ENCODE data around the gene EXOC3L1.

EXOC3L1 gene, protein sequence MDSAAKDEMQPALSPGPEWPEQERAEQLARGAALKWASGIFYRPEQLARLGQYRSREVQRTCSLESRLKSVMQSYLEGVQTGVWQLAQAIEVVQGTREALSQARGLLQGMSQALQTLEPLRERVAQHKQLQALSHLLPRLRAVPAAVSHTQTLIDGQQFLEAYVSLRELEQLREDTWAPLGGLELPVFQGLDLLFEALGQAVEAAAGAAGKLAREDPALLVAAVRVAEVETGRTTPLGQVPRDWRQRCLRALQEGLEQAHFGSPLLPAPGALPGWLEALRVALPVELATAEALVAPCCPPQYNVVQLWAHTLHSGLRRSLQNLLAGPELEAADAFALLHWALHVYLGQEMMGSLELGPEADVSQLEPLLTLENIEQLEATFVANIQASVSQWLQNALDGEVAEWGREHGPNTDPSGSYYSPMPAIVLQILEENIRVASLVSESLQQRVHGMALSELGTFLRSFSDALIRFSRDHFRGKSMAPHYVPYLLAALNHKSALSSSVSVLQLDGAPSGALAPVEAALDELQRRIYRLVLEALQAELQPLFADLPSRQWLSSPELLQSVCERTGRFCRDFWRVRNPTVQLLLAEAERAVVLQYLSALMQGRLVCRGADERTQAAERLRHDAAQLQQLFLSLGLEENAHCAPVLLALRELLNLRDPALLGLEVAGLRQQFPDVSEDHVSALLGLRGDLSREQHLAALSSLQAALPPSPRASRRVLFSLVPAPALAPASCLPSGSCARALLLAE

DNA sequence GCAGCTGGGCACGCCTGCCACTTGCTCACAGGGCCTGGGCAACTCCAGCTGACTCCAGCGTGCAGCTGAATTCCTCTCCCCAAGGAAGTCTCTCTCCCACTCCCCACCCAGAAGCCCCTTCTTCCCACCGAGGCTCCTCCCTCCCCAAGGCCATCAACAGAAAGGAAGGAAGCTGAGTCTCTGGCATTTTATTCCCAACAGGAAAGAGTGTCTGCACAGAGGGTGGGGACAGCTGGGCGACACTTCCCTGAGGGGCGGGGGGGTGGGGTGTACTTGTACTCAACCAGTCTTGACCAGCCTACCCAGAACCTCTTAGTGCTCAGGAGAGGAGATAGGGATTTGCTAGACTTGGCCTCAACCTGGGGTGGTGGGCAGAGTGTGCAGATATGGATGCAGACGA is at the start of gene EXOC3L1:
TSS of gene EXOC3L1 (minus strand) at position 96 of the 400 bp plus-strand sequence. CDS start 460 bp downstream, outside the sequence.
- DNase-seq, result no peak

DNA sequence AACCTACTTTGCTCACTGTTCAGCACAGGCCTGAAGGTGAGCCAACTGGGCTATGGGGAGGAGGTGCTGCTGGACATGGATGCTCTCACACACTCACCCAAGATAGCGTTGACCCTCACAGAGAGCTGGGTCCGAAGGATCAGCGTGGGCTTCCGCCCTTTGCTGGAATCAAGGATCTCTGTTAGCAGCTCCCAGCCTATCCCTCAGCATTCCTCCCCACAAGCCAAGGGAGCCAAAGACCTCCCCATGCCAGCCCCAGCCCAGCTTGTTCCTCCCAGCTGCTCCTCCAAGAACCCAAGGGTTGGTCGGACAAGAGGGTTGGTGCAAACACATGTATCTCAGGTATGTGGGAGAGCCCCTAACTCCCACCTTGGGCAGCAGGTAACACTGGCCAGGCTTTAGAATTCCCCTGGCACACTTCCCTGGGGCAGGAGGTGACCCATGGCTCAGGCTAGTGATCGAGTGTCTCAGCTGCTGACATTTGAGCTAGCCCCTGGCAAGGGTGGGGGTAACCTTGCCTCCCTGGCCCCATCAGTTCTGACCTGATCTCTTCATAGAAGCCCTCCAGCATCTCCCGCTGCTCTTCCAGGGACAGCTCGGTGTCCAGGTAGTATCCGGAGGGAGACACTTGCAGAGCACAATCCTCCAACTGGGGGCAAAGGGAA is 49.0 kb upstream of the EXOC3L1 start:
- DNase-seq, result no peak

DNA sequence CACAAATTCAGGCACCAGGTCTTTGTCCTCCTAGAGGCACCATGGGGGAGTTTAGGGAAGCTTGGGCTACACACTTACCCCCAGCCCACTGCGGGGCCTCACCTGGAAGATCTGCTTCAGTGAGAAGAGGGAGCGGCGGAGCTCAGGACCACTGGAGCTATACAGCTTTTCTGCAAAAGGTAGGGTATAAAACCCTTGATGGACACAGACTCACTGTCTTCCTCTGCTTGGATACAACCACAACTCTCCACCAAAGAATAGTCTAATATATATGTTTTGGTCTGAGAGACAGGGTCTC is 48.3 kb upstream of the EXOC3L1 start:
- DNase-seq, result no peak

DNA sequence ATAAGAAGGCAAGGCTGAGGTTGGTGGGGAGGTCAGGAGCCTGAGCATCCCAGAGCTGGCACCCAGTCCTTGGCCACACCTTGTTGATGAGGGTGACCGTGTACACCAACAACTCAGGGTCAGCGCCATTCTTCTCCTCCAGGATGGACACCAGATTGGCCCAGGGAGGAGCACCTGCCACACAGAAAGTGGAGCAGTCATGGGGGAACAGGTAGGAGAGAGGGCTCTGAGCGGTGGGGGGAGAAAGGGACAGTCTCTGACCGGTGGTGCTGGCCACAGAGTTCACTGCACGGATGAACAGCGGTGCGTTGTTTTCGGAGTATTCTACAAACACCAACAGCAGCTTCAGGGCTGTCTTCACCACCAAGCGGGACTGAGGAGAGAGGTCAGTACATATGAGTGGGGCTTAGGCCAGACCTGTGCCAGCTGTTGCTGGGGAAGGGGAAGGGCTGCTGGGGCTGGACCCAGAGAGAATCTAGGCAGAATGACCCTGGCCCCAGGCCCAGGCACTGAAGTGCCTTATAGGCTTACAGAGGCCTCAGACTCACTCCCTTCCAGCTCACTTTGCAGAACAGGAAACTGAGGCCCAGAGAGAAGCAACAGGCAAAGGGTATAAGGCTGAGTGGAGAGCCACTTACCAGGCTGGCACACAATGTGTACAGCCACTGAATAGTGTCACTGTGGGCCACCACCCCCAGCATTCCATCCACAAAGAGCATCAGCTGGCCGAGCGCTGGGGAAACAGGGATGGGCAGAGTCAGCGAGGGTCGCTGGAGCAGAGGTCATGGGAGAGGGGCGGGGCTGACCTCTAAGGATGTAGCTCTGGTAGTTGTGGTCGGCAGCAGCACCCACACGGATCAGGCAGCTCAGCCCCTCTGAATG is 47.7 kb upstream of the EXOC3L1 start:
- DNase-seq, result no peak

DNA sequence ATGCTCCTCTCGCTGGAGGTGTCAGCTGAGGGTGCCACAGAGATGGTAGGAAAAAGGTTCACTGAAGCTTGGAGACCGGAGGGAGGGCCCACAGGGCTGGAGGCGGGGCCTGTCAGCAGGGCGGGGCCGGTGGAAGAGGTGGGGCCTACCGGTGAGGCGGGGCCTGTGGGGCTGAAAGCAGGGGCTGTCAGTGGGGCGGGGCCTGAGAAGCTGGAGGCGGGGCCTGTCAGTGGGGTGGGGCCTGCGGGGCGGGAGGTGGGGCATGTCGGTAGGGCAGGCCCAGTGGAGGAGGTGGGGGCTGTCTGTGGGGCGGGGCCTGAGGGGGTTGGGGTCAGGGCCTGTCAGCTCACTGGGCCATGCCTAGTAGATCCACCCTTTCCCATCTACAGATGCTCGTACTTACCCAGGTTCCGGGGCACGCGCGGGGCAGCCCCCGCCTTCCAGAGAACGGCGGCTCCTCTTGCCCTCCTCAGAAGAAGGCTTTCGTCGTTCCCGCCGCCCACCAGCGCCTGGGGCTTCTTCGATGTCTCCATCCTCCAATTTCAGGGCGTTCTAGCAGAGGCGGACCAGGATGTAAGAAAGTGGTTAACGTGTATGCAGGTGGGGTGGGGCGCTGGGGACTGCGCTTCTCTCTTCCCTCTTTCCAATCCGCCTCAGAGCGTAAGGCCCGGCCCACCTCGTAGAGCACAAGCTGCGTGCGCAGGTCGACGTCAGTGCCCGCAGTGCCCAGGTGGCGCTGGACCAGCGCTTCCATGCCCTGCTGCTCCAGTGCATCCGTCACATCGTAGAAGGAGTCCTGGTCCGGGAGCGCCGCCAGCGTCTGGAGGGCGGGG is 46.8 kb upstream of the EXOC3L1 start:
- DNase-seq, result no peak

GRCh38 chr16:67235816-67236562 is 46.1 kb upstream of the EXOC3L1 start:
- DNase-seq, result no peak

DNA sequence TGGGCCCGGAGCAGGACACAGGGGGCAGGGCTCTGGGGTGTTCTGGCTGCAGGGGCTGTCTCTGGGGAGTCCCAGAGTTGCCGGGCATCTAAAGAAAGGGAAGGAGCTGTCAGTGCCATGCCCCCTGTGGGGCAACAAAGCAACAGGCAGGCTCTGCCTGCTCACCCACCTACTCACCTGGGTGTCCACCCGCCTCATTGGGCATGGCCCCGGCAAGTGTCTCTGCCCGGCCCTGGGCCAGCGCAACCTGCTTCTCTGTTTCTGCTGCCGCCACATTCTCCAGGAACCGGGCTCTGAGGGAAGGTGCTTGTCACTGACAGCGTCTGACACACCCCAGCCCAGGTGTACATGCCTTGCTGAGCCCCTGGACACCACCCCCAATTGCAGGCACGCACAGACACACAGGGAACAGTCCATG is 44.3 kb upstream of the EXOC3L1 start:
- no peak for DNase-seq

DNA sequence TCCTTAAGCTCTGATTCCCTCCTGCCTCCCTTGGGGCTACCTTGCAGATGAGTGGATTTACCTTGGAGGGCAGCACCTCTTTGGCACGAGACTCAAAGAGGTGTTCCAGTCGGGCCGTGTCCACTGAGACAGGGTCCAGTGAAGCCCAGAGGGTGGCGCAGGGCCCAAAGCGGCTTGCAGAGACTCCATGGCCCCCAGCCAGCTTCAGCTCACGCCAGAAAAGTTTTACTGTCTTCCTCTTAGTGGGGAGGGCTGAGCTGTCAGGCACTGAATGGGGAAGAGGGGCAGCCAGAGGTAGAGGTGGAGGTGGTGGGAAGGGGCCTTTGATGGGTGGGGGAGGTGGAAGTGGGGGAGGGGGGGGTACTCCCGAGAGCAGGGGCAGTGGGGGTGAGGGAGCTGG is 43.7 kb upstream of the EXOC3L1 start:
- no peak for DNase-seq

DNA sequence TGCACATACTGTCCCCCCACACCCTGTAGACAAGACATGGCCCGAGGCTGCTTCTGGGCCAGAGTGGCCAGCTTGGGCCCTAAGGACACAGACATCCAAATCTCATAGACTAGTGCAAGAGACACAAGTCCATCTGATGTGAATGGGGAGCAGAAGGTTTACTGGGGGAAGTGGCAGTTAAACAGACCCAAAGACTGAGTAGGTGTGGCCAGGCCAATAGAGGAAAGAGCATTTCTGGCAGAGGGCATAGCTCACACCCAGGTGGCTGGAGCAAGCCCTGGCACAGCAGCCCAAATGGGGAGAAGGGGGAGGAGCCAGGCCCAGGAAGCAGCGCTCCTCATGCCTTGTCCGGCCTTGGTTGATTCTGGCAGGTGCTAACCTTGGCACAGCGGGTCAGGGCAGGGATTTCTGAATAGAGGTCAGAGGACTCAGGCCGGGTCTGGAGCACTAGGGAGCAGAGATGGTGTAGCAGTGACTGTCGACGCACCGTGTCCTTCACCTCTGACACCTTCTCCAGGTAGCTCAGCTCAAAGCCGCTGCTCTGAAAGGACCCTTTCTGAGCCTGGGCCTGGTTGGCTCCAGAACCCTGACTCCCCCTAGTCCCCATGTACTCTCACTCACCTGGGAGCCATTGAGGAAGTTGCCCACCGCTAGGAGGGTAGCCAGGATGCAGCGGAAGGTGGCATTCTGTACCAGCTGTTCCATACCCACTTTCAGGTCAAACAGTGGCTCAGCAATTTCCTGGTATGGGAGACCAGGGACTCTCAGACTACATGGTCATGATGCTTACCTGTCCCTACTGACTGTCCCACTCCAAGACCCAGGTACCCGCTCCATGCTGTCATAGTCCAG is 41.1 kb upstream of the EXOC3L1 start:
- no peak for DNase-seq

- DNase-seq, result no peak
Measured at GRCh38 chr16:67229906-67230808, 40.2 kb upstream of the EXOC3L1 start.

DNA sequence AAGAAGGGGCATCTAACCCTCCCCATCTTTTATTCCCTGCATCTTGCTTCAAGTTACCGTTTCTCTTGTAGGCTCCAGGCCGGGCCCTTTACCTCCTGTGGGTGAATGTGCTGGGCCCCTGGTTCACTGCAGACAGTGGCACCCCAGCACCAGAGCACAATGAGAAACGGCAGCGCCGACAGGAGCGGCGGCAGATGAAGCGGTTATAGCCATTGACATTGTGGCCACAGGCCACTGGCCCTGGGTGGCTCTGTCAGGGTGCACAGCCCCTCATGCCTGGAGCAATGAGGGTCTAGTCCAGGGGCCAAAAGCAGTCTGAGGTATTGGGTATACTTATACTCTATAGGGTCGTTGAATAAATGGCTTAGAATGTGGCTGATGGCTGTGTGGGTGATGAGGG is 39.0 kb upstream of the EXOC3L1 start:
- no peak for DNase-seq

- DNase-seq, result no peak
Measured at GRCh38 chr16:67228034-67228785, 38.3 kb upstream of the EXOC3L1 start.

DNA sequence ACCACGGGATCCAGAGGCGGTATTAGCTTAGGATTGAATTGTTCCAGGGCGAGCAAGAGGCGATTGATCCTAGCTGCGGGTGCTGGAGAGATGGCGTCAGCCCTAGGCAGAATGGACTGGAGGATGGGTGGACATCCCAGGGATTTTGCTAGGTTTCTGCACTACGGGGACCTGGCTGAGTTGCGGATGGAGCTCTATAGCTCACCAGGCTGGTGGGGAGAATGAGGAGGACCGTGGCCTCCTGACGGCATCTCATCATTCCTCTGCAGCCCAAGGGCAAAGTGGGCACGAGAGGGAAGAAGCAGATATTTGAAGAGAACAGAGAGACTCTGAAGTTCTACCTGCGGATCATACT is 37.6 kb upstream of the EXOC3L1 start:
- DNase-seq, result no peak

DNA sequence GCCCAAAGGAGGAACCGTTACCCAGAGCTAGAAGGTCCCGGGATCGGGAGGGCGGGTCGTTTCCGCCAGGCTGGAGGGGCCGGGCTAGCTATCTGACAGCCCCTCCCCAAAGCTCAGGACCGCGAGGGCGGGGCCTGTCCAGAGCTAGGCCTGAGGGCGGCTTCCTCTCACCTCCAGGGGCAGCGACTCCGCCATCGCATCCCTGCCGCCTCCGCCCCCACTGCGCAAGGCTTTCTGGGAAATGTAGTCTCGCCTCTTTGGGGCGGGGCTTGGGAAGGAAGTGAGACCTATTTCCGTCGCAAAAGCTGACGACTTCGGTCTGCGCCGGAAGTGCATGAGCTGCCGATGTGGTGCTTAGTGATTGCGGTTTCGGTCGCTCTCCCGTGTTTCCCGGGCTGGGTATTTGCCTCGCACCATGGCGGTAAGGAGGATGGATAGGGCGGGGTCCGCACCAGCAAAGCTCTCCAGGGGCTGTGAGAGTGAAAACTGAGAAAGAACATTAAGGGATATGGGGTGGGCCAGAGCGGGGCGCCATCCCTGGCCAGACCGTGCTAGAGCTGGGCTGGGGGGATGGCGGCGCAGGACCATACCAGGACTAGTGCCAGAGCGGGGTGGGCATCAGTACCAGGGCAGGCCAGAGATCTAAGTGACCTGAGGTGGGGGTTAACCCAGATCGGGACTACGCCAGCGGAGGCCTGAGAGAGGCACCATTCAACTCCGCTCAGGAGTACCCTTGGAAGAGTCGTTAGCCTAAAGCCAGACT is 37.0 kb upstream of the EXOC3L1 start, which contains the start of gene TMEM208:
TSS of gene TMEM208 (plus strand) at position 327 of the 763 bp plus-strand sequence. CDS start at position 416, 89 bp downstream.
- DNase-seq, result peak; percentile 85 to 87

GRCh38 chr16:67226295-67226803 is 36.4 kb upstream of the EXOC3L1 start:
- DNase-seq, result no peak

- DNase-seq, result no peak
Measured at GRCh38 chr16:67223992-67224391, 34.1 kb upstream of the EXOC3L1 start.
